IMR-90 (cell line): ENCODE results near the gene ANK3. TPM values are rescaled to one million over a fixed set of nuclear protein-coding genes. Genes with fewer than 3 reads are reported as not detected.

ENCODE experiments used
- ATAC-seq: fragments of 200-7000 bp; cut with Tn5 transposase; 2 replicates; pipeline ENCODE4 v1.9.1; 2020; ENCODE audit warnings: low read depth, mild to moderate bottlenecking, moderate library complexity
- BruUV-seq: library from RNA; stranded (reverse); fragments of 400-500 nt; replicated peaks from 2 replicates; lab custom pipeline; 2021; lab: Mats Ljungman, UMichigan
- CTCF ChIA-PET: fragments of 300-600 bp; formaldehyde crosslinking; extraction: SDS; loops from one replicate; lab custom pipeline; 2021; ENCODE audit warnings: antibody characterized with exemption; lab: Yijun Ruan, JAX
- POLR2A ChIA-PET: fragments of 300-600 bp; sonication (Branson Sonifier 250); formaldehyde crosslinking; loops from one replicate; lab custom pipeline; 2022; ENCODE audit warnings: antibody characterized with exemption; ENCODE audit not compliant: unreplicated experiment; lab: Charles Lee
- DNase-seq: peaks from one replicate; pipeline ENCODE4 v3.0.0; 2013
- H2AFZ ChIP-seq: replicated peaks from 2 replicates; pipeline ENCODE3; 2013; ENCODE audit warnings: low read length, mild to moderate bottlenecking; ENCODE audit not compliant: poor library complexity
- H2AK5ac ChIP-seq: 2 replicates; pipeline ENCODE4 v1.6.1; 2013; ENCODE audit warnings: low read depth, low read length, inconsistent platforms
- H2AK9ac ChIP-seq: replicated peaks from 2 replicates; pipeline ENCODE3; 2013; ENCODE audit warnings: mild to moderate bottlenecking, low read depth, low read length, moderate library complexity; ENCODE audit not compliant: poor library complexity
- H2BK120ac ChIP-seq: 2 replicates; pipeline ENCODE4 v1.6.1; 2013; ENCODE audit warnings: low read depth, low read length, inconsistent platforms
- H2BK15ac ChIP-seq: 3 replicates; pipeline ENCODE4 v1.6.1; 2013; ENCODE audit warnings: low read depth, low read length, inconsistent platforms
- H2BK20ac ChIP-seq: 2 replicates; pipeline ENCODE4 v1.6.1; 2013; ENCODE audit warnings: low read depth, mild to moderate bottlenecking, inconsistent platforms, low read length, moderate library complexity
- H2BK5ac ChIP-seq: 2 replicates; pipeline ENCODE4 v1.6.1; 2013; ENCODE audit warnings: mild to moderate bottlenecking, low read depth, low read length, inconsistent platforms; ENCODE audit not compliant: poor library complexity, severe bottlenecking
- H3K14ac ChIP-seq: replicated peaks from 2 replicates; pipeline ENCODE4 v1.6.1; 2013; ENCODE audit warnings: low read depth, low read length, inconsistent platforms
- H3K18ac ChIP-seq: 2 replicates; pipeline ENCODE4 v1.6.1; 2013; ENCODE audit warnings: low read depth, low read length, control low read depth
- H3K23ac ChIP-seq: 2 replicates; pipeline ENCODE4 v1.6.1; 2013; ENCODE audit warnings: low read depth, low read length, inconsistent platforms
- H3K27ac ChIP-seq: 2 replicates; pipeline ENCODE4 v1.5.1; 2013; ENCODE audit warnings: mild to moderate bottlenecking, control low read depth, low read length; ENCODE audit not compliant: insufficient read depth
- H3K27me3 ChIP-seq: 2 replicates; pipeline ENCODE4 v1.6.1; 2013; ENCODE audit warnings: low read length; ENCODE audit not compliant: control insufficient read depth, insufficient read depth
- H3K36me3 ChIP-seq: 2 replicates; pipeline ENCODE4 v1.6.1; 2013; ENCODE audit warnings: low read length, mixed read lengths; ENCODE audit not compliant: control insufficient read depth, insufficient read depth
- H3K4ac ChIP-seq: 2 replicates; pipeline ENCODE4 v1.6.1; 2013; ENCODE audit warnings: low read depth, low read length, inconsistent platforms
- H3K4me1 ChIP-seq: 2 replicates; pipeline ENCODE4 v1.6.1; 2013; ENCODE audit warnings: low read length, mixed read lengths; ENCODE audit not compliant: control insufficient read depth, insufficient read depth
- H3K4me2 ChIP-seq: 2 replicates; pipeline ENCODE4 v1.6.1; 2013; ENCODE audit warnings: low read depth, mild to moderate bottlenecking, control low read depth, low read length, moderate library complexity
- H3K4me3 ChIP-seq: 2 replicates; pipeline ENCODE4 v1.5.1; 2013; ENCODE audit warnings: low read depth, mild to moderate bottlenecking, control low read depth, low read length, moderate library complexity; ENCODE audit not compliant: insufficient read depth
- H3K56ac ChIP-seq: 2 replicates; pipeline ENCODE4 v1.6.1; 2013; ENCODE audit warnings: low read length, inconsistent platforms; ENCODE audit not compliant: insufficient read depth; ENCODE audit errors: extremely low read depth
- H3K79me1 ChIP-seq, 2 experiments: 2 replicates each; pipeline ENCODE4 v1.6.1; 2013; ENCODE audit warnings: low read length in 2 of 2, inconsistent platforms in 1 of 2, low read depth in 1 of 2
- H3K9ac ChIP-seq: 2 replicates; pipeline ENCODE4 v1.6.1; 2013; ENCODE audit warnings: low read depth, low read length, control low read depth
- H3K9me1 ChIP-seq: 2 replicates; pipeline ENCODE4 v1.6.1; 2013; ENCODE audit warnings: low read length, inconsistent platforms; ENCODE audit not compliant: insufficient read depth
- H3K9me3 ChIP-seq: 2 replicates; pipeline ENCODE4 v1.6.1; 2013; ENCODE audit warnings: low read length; ENCODE audit not compliant: control insufficient read depth, insufficient read depth
- H4K20me1 ChIP-seq: 2 replicates; pipeline ENCODE4 v1.6.1; 2013; ENCODE audit warnings: low read length, inconsistent platforms; ENCODE audit not compliant: insufficient read depth
- H4K5ac ChIP-seq: 2 replicates; pipeline ENCODE4 v1.6.1; 2013; ENCODE audit warnings: mild to moderate bottlenecking, low read depth, low read length, control low read depth
- H4K8ac ChIP-seq, 2 experiments: 2 replicates each; pipeline ENCODE4 v1.6.1; 2013; ENCODE audit warnings: low read depth in 2 of 2, low read length in 2 of 2, control low read depth in 1 of 2, inconsistent platforms in 1 of 2
- H4K91ac ChIP-seq: 2 replicates; pipeline ENCODE4 v1.6.1; 2013; ENCODE audit warnings: low read depth, low read length, inconsistent platforms; ENCODE audit not compliant: insufficient read depth
- BHLHE40 ChIP-seq: fragments of 150-350 bp; IDR thresholded peaks from 2 replicates; pipeline ENCODE4 v1.6.1; 2016; ENCODE audit warnings: mild to moderate bottlenecking, low read depth, low read length
- CEBPB ChIP-seq: IDR thresholded peaks from 2 replicates; pipeline ENCODE4 v1.6.1; 2012; ENCODE audit warnings: low read depth, low read length, improper control_type of control experiment
- MAFK ChIP-seq: IDR thresholded peaks from 2 replicates; pipeline ENCODE4 v1.6.1; 2012; ENCODE audit warnings: low read depth, low read length, improper control_type of control experiment
- MXI1 ChIP-seq: IDR thresholded peaks from 2 replicates; pipeline ENCODE4 v1.6.1; 2012; ENCODE audit warnings: low read depth, mild to moderate bottlenecking, low read length, moderate library complexity, borderline replicate concordance
- RCOR1 ChIP-seq: IDR thresholded peaks from 2 replicates; pipeline ENCODE4 v1.6.1; 2012; ENCODE audit warnings: mild to moderate bottlenecking, low read length, improper control_type of control experiment; ENCODE audit not compliant: insufficient replicate concordance
- USF2 ChIP-seq: fragments of 150-350 bp; IDR thresholded peaks from 2 replicates; pipeline ENCODE4 v1.6.1; 2017; ENCODE audit warnings: mild to moderate bottlenecking, antibody characterized with exemption, low read length, low read depth
- WGBS, 2 experiments: methylation state at CpG; one replicate each; pipeline versions ENCODE4 v1.1.5 to v1.1.7; 2013; ENCODE audit warnings: missing lambda C conversion rate in 2 of 2; ENCODE audit not compliant: insufficient read length in 1 of 2; ENCODE audit errors: extremely low coverage in 2 of 2; 5-methylcytosine and 5-hydroxymethylcytosine counted together
- dilution Hi-C: fragments of 300-500 bp; cut with HindIII; formaldehyde crosslinking; loops from one replicate; pipeline ENCODE4 v1.14.3; 2018; ENCODE audit warnings: low sequenced_read_pairs; ENCODE audit not compliant: unreplicated experiment
- in situ Hi-C: fragments of 300-500 bp; cut with MboI; formaldehyde crosslinking; loops from 3 replicates; pipeline ENCODE4 v1.14.3; 2019; ENCODE audit warnings: low sequenced_read_pairs, inconsistent platforms, mixed read lengths
- intact Hi-C: fragments of 100-400 bp; cut with micrococcal nuclease; formaldehyde crosslinking; loops from 2 replicates; pipeline ENCODE4 v1.10.0; 2022
- polyA plus RNA-seq, 3 experiments: library from polyadenylated mRNA; depleted of rRNA; stranded (reverse); fragments of >200 nt; gene quantifications; 2 replicates each; pipeline ENCODE4 v1.2.3, GENCODE V29; 2012; ENCODE audit warnings: low replicate concordance in 1 of 3
- total RNA-seq: library from RNA; depleted of rRNA; stranded (reverse); fragments of >200 nt; gene quantifications from 2 replicates; pipeline ENCODE4 v1.2.3, GENCODE V29; 2012

ANK3 gene
- total and polyA plus RNA-seq, 2 of the 4 experiments (the other 2 are of a cell fraction): 0.63 to 1.8 TPM

DNA sequence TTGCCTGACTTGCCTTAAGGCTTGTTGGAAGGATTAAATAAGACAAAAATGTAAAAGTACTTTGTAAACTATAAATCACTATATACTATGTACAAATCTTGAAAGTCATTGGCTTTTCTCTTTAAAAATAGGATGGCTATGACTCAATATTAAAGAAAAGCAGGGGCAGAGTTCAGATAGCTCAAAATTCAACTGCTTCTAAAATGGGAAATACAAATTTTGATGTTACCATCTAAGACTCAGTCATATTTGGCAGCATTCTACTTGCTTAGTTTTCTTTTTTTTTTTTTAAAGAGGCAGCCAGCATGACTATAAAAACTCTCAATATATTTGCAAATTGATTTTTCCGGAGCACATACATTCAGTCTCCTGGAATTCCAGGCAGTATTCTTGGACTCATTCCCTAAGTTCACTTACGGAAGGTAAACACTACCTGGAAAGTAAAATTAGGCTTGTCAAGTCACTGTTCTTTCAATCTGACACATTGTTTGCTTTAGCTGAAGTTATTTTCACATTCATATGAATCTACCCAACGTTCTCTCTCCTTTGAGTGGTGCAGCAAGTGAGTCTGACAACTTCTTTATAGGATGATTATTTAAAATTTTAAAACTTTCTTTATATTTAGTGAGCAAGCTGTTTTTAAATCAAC is 349.5 kb downstream of the ANK3 start (continued):
- TF ChIP-seq RCOR1 (no peak), BHLHE40 (no peak), USF2 (no peak)

GRCh38 chr10:60035984-60036383 is 353.7 kb downstream of the ANK3 start:
- no peak overlapping the region for H2AK5ac ChIP-seq
- no peak overlapping the region for H3K9ac ChIP-seq
- no peaks in the 10 kb centered on the region for H3K36me3 ChIP-seq
- H3K9me1 ChIP-seq: no peaks in the 10 kb centered on the region
- no peak overlapping the region for H2BK15ac ChIP-seq
- POLR2A ChIA-PET: no interaction called here
- no peak overlapping the region for H4K8ac ChIP-seq
- no peak overlapping the region for H3K23ac ChIP-seq
- no peak overlapping the region for H3K14ac ChIP-seq
- in situ Hi-C loops (loop anchor here (25.0 kb wide), 1 partner anchor 399 kb away; no protein-coding TSS in a partner anchor), intact Hi-C loops (no loop called here), dilution Hi-C loops (no loop called here)
- H3K79me1 ChIP-seq: no peaks in the 10 kb centered on the region
- CTCF ChIA-PET: no interaction called here
- H4K5ac ChIP-seq: no peak overlapping the region
- DNase-seq: no peak
- H4K91ac ChIP-seq: no peak overlapping the region
- H3K18ac ChIP-seq: no peak overlapping the region
- no TSS peak for BruUV-seq
- H2BK120ac ChIP-seq: no peak overlapping the region
- no peaks in the 10 kb centered on the region for H4K20me1 ChIP-seq
- no peak overlapping the region for H2AFZ ChIP-seq
- no peak overlapping the region for H2BK20ac ChIP-seq
- no peaks in the 10 kb centered on the region for H3K9me3 ChIP-seq
- no peak overlapping the region for H3K4ac ChIP-seq
- no peak for TF ChIP-seq MXI1
- TF ChIP-seq USF2: no peak
- TF ChIP-seq CEBPB: no peak
- no peak for TF ChIP-seq RCOR1
- TF ChIP-seq MAFK: no peak
- WGBS, 2 experiments: no CpG with 5 or more reads among the region's 1 CpG
- no peak overlapping the region for H3K4me3 ChIP-seq
- H2BK5ac ChIP-seq: no peak overlapping the region
- no peaks in the 10 kb centered on the region for H3K4me1 ChIP-seq
- H3K27me3 ChIP-seq: no peaks in the 10 kb centered on the region; the same call in 1 of the 2 replicates
- ATAC-seq: no peak
- no peak overlapping the region for H2AK9ac ChIP-seq
- no peak overlapping the region for H3K4me2 ChIP-seq
- H3K56ac ChIP-seq: no peak overlapping the region
- H3K27ac ChIP-seq: no peak overlapping the region
